GM21737 (cell line): Measurements from ENCODE around the gene BID.
"Not testable (repeated sequence)": the region's sequence is repeated elsewhere in the genome, so short reads cannot be mapped to it uniquely, and the experiment has no call there.

ENCODE experiments used
- ATAC-seq: cut with Tn5 transposase; IDR thresholded peaks from one replicate; pipeline ENCODE4 v1.9.1; 2021; ENCODE audit warnings: mild to moderate bottlenecking, moderate library complexity; ENCODE audit not compliant: unreplicated experiment

The BID gene

DNA sequence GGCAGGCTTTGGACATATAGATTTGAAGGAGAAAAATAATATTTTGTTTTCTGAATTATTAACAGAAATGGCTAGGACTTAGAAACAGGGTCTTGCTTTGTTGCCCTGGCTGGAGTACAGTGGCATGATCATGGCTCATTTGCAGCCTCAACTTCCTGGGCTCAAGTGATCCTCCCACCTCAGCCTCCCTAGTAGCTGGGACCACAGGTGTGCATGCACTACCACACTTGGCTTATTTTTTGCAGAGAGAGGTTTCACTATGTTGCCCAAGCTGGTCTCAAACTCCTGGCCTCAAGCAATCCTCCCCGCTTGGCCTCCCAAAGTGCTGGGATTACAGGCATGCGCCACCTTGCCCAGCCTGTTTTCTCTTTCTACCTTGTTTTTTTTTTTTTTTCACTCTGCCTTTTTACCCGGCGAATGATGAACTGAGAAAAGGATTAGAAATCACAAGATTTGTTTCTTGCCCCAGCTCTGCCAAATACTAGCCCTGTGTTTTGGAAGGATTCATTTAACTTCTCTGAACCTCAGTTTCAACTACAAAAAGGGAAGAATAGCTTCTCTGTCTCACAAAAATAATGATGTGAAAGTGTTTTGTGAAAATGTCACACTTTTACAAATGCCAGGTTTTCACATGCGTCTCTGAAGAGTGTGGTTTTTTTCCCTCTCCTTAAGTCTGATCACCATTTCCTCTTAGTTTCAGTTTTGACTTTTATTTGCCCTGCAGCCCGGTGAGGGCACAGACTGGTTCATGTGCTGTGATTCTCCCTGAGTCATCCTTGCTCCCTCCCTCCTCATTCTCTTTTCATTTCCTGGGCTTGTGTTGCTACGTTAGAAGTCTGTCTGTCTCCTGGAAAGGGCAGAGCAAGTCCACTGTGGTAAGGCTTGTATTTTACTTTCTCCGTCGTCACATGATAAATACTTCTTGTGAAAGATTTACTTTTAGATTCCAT lies 68.0 kb downstream of the BID start:
- ATAC-seq: peak; percentile 89

GRCh38 chr22:17705546-17705945 lies 68.7 kb downstream of the BID start:
- no peak for ATAC-seq

GRCh38 chr22:17703811-17704210 lies 70.5 kb downstream of the BID start:
- ATAC-seq: no peak

DNA sequence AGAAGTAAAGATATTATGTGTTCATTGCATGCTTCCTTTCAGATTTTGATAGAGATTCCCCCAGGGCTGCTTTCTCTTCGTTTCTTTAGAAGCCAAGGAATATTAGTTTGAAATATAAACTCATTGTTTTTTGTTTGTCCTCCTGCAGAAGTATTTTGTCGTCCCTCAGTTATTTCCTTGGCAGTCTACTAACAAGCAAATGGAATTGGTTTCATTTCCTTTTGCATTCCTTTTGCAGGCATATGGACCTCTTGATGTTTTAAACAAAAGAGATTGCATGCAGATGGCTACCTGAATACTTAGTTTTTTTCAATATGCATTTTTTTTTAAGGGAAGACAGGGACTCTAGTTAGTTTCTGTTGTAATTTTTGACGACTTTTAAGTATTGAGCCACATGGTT lies 73.5 kb downstream of the BID start:
- no peak for ATAC-seq

- no peak for ATAC-seq
These were observed 74.5 kb downstream of the BID start for GRCh38 chr22:17699696-17700340.

DNA sequence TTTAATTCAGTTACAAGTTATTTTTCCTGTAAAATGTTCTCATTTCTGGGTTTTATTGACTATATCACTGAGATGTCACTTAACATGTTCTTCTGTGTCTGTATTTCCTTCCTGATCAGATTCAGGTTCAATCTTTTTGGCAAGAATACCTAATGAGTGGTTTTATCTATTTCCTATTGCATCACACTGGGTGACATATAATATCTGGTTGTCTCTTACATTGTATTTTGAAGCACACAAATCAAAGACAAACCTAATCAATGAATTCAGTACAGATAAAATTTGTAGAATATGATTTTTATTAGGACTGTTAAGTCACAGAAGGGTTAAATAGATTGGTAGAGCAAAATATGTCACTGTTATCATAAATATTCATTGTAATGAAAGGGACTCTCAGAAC lies 75.3 kb downstream of the BID start:
- ATAC-seq: no peak

DNA sequence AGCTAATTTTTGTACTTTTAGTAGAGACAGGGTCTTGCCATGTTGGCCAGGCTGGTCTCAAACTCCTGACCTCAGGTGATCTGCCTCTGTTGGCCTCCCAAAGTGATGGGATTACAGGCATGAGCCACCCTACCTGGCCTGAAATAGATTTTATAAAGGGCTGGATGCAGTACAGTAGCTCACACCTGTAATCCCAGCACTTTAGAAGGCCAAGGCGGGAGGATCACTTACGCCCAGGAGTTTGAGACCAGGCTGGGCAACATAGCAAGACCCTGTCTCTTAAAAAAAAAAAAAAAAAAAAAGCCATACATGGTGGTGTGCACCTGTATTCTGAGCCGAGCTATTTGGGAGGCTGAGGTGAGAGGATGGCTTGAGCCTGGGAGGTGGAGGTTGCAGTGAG lies 76.0 kb downstream of the BID start:
- ATAC-seq: not testable (repeated sequence)

DNA sequence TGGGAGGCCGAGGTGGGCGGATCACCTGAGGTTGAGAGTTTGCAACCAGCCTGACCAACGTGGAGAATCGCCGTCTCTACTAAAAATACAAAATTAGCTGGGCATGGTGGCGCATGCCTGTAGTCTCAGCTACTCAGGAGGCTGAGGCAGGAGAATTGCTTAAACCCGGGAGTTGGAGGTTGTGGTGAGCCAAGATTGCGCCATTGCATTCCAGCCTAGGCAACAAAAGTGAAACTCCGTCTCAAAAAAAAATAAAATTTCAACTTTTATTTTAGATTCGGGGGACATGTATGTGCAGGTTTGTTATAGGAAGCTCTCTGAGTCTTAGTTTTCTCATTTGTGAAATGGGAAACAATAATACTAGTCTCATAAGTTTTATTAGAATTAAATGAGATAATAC lies 77.1 kb downstream of the BID start:
- not testable (repeated sequence) for ATAC-seq

DNA sequence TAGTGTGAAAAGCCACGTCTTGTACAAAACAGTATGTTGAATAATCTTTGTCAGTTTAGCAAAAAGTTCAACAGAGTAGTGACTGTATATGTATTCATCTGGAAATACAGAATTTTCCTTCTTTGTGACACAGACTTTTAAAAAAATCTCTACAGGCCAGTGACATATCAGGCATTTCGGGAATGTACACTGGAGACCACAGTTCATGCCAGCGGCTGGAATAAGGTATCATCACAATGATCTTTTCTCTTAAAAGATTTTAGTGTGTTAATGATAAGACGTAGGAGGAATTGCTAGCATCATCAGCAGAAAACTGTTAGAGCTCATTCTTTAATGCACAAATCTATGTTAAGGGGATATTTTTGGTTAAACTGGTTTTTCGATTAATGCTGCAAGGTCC lies 78.3 kb downstream of the BID start:
- no peak for ATAC-seq

DNA sequence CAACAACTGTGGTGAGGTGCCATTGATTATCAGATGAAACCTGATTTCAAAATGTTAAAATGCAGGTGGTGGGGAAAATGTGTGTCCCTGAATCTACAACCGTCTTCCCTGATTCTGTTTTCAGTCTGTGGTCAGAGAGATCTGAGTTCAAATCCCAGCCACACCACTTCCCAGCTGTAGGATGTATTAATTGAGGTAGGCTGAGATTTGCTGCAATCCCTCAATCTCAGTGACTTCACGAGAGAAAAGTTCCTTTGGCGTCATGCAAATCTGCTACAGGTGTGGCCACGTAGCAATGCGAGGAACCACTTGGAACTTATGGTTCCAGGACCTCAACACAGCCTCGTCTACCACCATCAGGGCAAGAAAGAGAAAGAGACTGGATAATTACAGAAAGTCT lies 79.5 kb downstream of the BID start:
- no peak for ATAC-seq

GRCh38 chr22:17694193-17694592 lies 80.1 kb downstream of the BID start:
- no peak for ATAC-seq

DNA sequence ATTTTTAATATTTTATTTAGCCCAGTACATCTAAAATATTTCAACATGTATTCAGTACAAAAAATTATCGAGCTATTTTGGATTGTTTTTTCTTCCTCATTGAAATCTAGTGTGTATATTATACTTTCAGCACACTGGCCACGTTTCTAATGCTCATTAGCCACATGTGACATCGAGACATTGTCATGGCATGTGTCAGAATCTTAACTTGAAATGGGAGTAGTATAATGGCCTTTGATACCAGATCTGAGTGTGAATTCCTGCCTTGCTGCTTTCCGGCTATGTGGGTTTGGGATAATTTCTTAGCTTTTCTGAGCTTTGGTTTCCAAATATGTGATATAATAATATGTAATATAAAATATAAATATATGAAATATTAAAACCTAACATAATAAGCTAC lies 81.4 kb downstream of the BID start:
- ATAC-seq: no peak

DNA sequence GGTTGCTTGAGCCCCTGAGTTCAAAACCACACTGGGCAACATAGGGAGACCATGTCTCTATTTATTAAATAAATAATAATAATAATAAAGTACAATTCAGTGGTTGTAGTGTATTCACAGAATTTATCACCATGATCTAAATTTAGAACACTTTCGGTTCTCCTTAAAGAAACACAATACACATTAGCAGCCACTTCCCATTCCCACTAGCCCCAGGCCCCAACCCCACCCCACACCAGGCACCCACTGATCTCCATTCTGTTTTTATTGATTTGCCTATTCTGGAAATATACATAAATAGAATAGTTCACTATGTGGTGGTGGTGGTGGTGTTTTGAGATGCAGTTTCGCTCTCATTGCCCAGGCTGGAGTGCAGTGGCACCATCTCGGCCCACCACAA lies 90.0 kb downstream of the BID start:
- ATAC-seq: no peak
